Measurements from ENCODE around the gene ATXN7L1.

The ATXN7L1 gene

DNA sequence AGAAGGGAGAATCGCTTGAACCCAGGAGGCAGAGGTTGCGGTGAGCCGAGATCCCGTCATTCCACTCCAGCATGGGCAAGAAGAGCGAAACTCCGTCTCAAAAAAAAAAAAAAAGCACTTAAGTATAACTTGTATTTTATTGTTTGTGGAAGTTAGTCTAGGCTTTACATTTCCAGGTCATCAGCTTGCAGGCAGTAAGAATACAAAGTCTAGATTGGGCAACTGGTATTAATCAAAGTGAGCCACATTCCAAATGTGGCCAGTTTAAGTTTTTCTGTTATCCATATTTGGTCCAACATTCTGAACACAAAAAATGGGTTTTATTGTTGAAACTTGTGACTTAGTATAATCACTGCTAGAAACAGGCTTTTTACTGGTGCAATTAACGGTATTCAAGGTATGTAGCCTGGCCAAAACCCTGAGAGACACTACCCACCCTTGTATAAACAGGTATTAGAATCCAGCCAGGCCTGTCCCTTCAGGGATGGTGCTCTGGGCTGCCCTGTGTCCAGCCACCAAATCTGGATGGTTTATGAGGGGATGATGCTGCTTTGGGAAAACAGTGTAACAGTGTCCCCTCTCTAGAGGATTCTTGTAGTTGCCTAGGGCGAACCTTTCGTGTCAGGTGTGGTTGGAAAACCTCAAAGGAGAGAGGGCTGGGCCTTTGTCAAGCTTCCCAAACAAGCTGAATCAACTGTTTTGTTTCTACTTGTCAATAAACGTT is 173.0 kb downstream of the ATXN7L1 start:
- ATAC-seq, result no peak; the same call in 1 of the 3 replicates
- TF ChIP-seq TOX (CRISPR knock-in tag; IDR thresholded peaks at IDR 0.05; ENCODE audit: borderline replicate concordance) (no peak), TCF4 (CRISPR knock-in tag; IDR thresholded peaks at IDR 0.05; ENCODE audit: borderline replicate concordance) (no peak), ESRRG (CRISPR knock-in tag; IDR thresholded peaks at IDR 0.05) (no peak), POU6F1 (CRISPR knock-in tag; IDR thresholded peaks at IDR 0.05; ENCODE audit: borderline replicate concordance, low read depth) (no peak), ZNF565 (CRISPR knock-in tag; conservative IDR thresholded peaks at IDR 0.05; ENCODE audit: low read depth) (no peak), ZC3H10 (CRISPR knock-in tag; IDR thresholded peaks at IDR 0.05) (no peak), PPARA (CRISPR knock-in tag; IDR thresholded peaks at IDR 0.05; ENCODE audit: borderline replicate concordance) (no peak), GLIS3 (CRISPR knock-in tag; IDR thresholded peaks at IDR 0.05) (no peak)
- TF ChIP-seq, protein P1, sequence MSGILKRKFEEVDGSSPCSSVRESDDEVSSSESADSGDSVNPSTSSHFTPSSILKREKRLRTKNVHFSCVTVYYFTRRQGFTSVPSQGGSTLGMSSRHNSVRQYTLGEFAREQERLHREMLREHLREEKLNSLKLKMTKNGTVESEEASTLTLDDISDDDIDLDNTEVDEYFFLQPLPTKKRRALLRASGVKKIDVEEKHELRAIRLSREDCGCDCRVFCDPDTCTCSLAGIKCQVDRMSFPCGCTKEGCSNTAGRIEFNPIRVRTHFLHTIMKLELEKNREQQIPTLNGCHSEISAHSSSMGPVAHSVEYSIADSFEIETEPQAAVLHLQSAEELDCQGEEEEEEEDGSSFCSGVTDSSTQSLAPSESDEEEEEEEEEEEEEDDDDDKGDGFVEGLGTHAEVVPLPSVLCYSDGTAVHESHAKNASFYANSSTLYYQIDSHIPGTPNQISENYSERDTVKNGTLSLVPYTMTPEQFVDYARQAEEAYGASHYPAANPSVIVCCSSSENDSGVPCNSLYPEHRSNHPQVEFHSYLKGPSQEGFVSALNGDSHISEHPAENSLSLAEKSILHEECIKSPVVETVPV (CRISPR knock-in tag; IDR thresholded peaks at IDR 0.05), result no peak
- TF ChIP-seq, protein P2, sequence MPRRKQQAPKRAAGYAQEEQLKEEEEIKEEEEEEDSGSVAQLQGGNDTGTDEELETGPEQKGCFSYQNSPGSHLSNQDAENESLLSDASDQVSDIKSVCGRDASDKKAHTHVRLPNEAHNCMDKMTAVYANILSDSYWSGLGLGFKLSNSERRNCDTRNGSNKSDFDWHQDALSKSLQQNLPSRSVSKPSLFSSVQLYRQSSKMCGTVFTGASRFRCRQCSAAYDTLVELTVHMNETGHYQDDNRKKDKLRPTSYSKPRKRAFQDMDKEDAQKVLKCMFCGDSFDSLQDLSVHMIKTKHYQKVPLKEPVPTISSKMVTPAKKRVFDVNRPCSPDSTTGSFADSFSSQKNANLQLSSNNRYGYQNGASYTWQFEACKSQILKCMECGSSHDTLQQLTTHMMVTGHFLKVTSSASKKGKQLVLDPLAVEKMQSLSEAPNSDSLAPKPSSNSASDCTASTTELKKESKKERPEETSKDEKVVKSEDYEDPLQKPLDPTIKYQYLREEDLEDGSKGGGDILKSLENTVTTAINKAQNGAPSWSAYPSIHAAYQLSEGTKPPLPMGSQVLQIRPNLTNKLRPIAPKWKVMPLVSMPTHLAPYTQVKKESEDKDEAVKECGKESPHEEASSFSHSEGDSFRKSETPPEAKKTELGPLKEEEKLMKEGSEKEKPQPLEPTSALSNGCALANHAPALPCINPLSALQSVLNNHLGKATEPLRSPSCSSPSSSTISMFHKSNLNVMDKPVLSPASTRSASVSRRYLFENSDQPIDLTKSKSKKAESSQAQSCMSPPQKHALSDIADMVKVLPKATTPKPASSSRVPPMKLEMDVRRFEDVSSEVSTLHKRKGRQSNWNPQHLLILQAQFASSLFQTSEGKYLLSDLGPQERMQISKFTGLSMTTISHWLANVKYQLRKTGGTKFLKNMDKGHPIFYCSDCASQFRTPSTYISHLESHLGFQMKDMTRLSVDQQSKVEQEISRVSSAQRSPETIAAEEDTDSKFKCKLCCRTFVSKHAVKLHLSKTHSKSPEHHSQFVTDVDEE (CRISPR knock-in tag; IDR thresholded peaks at IDR 0.05), result no peak
- TF ChIP-seq, protein P3, sequence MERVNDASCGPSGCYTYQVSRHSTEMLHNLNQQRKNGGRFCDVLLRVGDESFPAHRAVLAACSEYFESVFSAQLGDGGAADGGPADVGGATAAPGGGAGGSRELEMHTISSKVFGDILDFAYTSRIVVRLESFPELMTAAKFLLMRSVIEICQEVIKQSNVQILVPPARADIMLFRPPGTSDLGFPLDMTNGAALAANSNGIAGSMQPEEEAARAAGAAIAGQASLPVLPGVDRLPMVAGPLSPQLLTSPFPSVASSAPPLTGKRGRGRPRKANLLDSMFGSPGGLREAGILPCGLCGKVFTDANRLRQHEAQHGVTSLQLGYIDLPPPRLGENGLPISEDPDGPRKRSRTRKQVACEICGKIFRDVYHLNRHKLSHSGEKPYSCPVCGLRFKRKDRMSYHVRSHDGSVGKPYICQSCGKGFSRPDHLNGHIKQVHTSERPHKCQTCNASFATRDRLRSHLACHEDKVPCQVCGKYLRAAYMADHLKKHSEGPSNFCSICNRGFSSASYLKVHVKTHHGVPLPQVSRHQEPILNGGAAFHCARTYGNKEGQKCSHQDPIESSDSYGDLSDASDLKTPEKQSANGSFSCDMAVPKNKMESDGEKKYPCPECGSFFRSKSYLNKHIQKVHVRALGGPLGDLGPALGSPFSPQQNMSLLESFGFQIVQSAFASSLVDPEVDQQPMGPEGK (CRISPR knock-in tag; IDR thresholded peaks at IDR 0.05; ENCODE audit: borderline replicate concordance), result no peak

DNA sequence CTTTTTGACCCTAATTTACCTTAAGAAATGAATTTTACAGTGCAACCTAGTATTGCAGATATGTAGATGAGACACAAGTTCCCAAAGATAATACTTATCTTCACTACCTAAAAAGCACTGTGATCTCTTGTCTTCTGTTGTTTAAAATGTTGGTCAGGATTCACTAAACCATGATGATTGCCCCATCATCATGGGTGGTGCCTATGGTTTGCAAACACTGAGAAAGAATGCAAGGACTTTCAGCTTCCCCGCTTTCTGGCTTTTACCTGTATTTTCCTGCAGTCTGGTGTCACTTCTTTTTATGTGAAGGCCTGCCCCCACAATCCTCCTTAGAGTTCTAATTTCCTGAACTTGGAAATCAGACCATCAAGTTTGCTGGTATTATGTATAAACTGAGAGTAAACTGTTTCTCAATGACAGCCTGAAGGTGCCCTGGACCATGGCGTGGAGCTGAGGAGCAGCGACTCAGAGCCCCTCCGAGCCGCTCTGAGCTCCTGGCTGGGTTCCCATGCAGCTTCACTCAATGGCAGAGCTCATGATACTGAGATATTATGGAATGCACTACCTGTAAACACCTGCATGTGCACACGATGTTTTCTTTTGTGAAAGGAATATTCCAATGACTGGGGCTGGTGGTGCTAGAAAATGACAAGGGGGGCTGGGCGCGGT is 176.7 kb downstream of the ATXN7L1 start:
- no peak for ATAC-seq

More for the DNA sequence above, 176.7 kb downstream of the ATXN7L1 start:
- TF ChIP-seq CSDC2 (CRISPR knock-in tag; IDR thresholded peaks at IDR 0.05), result no peak
- TF ChIP-seq, protein P4, sequence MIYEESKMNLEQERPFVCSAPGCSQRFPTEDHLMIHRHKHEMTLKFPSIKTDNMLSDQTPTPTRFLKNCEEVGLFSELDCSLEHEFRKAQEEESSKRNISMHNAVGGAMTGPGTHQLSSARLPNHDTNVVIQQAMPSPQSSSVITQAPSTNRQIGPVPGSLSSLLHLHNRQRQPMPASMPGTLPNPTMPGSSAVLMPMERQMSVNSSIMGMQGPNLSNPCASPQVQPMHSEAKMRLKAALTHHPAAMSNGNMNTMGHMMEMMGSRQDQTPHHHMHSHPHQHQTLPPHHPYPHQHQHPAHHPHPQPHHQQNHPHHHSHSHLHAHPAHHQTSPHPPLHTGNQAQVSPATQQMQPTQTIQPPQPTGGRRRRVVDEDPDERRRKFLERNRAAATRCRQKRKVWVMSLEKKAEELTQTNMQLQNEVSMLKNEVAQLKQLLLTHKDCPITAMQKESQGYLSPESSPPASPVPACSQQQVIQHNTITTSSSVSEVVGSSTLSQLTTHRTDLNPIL (CRISPR knock-in tag; IDR thresholded peaks at IDR 0.05; ENCODE audit: low read depth), result no peak
- no peak for TF ChIP-seq ISL1 (CRISPR knock-in tag; IDR thresholded peaks at IDR 0.05)
- no peak for TF ChIP-seq ZNF8 (CRISPR knock-in tag; IDR thresholded peaks at IDR 0.05)
- TF ChIP-seq ZNF565 (CRISPR knock-in tag; conservative IDR thresholded peaks at IDR 0.05; ENCODE audit: low read depth), result no peak
- no peak for TF ChIP-seq SNAI2 (CRISPR knock-in tag; IDR thresholded peaks at IDR 0.05)
- no peak for TF ChIP-seq ARNTL (CRISPR knock-in tag; IDR thresholded peaks at IDR 0.05; ENCODE audit: borderline replicate concordance, low read depth)
- TF ChIP-seq POU6F1 (CRISPR knock-in tag; IDR thresholded peaks at IDR 0.05; ENCODE audit: borderline replicate concordance, low read depth), result no peak
